DMS53 treated with DMSO at 0.1 percent for 48 hours (cell line): Measurements from ENCODE around the gene MED27.

Source experiments
- DNase-seq: peaks from one replicate; lab custom pipeline; 2025; ENCODE audit not compliant: unreplicated experiment; lab: John Stamatoyannopoulos, UW

The MED27 gene

GRCh38 chr9:132044176-132044875 is 35.3 kb downstream of the MED27 start:
- DNase-seq, result no peak

DNA sequence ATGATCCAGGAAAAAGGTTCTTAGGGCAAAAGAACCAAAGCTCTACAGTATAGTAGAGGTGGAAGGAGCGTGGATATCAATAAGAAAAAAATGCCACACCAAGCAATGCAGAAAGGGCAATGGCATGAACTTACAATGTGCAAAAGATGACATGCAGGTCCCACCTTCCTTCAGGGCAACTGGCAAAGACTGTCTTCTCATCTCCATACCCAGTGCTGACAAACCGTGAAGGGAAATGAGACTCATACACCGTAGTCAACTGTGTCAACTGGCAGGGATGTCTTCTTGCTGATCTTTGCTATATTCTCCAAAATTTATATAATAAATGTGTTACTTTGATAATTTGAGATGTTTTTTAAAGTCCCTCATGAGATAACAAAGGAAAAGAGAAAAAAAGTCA is 36.0 kb downstream of the MED27 start:
- no peak for DNase-seq

DNA sequence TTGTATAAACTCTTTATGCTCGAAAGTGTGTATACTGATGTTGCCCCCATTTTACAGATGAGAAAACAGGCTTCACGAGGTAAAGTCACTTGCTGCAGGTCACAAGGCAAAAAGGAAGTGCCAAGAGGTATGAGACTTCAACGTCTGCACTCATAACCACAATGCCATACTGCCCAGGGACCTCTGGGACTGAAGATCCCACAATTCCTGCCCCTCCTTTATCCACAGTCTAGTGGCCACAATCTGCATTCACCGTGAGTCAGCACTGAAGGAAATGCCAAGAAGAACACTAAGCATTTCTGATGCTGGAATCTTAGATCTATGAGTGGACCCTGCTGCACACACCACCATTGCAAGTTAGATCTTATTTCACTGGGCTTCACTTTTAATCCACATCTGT is 37.3 kb downstream of the MED27 start:
- DNase-seq, result no peak

- DNase-seq, result no peak
Measured at GRCh38 chr9:132041798-132042197, 37.9 kb downstream of the MED27 start.

DNA sequence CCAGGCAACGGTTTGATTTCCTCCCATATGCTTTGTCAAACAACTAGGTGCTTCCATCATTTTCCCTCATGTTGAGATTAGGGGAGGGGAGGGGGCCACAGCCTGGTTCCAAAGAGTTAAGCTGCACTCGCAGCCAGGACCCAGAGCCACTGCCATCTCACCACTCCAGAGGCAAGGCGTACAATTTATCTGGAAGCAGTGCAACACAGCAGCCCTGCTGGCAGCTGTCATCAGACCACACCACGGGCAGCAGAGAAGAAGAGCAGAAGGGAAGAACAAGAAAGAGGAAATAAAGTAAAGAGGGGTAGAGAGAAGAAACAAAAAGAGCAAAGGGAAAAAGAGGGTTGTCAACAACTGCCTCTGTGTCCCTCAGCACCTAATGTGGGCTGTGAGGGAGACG is 38.9 kb downstream of the MED27 start:
- no peak for DNase-seq

GRCh38 chr9:132040246-132040645 is 39.4 kb downstream of the MED27 start:
- DNase-seq, result no peak

DNA sequence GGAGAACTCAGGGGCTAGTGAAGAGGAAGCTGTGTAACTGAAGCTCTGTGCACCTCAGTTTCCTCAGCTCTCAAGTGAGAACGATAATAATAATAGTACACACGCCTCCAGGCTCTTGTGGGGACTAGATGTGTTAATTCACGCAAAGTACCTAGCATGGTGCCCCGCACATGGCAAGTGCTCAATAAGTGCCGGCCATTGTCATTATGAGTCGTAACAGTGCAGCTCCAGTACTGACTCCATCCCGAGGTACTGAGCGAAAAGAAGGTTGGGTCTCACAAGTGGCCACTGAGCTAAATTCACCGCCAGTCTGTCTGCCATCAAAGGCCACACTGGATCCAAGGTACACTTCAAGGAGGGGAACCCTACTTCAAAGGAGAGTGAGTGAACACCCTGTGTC is 40.4 kb downstream of the MED27 start:
- DNase-seq, result no peak

DNA sequence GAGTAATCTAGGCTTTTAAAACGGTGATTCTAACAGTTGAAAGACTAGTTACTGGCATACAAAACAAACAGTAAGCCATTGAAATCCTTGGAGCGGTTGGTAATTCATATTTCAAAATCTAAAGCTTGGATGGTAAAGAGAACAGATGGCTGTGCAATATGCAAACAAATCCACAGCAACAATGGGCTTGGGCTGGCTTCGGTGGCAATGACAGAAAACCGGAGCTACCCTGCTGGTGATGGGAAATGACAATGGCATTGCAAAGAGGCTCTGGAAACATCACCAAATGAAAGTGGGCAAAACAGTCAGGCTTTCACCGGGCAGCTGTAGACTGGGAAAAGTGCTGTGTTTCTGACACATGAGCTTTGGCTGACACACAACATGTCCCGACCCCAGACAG is 42.2 kb downstream of the MED27 start:
- DNase-seq, result peak; percentile 12

- no peak for DNase-seq
Measured at GRCh38 chr9:132036521-132036920, 43.1 kb downstream of the MED27 start.

- no peak for DNase-seq
Measured at GRCh38 chr9:132035679-132036078, 44.0 kb downstream of the MED27 start.

GRCh38 chr9:132032238-132032950 is 47.3 kb downstream of the MED27 start:
- DNase-seq, result no peak

- no peak for DNase-seq
Measured at GRCh38 chr9:132031467-132032237, 48.0 kb downstream of the MED27 start.

DNA sequence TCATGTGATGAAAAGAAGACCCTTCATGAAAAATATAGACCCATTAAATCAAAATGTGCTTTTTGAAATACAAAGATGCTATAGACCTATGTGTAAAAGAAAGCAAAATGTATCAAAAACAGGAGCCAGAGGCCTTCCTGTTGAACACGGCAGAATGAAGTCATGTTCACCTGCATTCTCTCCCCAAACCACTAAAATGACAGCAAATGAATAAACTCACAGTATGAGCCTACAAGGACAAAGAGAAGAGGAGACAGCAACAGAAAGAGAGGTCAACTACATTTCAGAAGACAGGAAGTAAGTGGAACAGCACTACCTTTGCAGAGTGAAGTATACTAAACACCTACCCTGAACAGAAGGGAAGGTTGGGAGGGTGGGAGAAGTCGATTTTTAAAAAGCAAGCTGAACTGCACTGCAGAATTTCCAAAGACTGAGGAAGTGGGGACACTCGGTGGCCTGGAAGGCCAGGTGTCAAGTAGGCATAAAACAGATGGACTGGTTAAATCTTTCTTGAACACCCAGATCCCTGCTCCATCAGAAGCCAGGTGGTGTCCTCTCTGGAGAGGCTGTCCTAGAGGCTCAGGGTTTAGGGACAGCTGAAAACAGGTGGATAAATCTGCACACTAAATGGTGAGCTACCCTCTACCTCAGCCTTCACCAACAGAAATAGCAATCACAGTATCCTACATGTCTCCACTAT is 48.9 kb downstream of the MED27 start:
- DNase-seq, result no peak

DNA sequence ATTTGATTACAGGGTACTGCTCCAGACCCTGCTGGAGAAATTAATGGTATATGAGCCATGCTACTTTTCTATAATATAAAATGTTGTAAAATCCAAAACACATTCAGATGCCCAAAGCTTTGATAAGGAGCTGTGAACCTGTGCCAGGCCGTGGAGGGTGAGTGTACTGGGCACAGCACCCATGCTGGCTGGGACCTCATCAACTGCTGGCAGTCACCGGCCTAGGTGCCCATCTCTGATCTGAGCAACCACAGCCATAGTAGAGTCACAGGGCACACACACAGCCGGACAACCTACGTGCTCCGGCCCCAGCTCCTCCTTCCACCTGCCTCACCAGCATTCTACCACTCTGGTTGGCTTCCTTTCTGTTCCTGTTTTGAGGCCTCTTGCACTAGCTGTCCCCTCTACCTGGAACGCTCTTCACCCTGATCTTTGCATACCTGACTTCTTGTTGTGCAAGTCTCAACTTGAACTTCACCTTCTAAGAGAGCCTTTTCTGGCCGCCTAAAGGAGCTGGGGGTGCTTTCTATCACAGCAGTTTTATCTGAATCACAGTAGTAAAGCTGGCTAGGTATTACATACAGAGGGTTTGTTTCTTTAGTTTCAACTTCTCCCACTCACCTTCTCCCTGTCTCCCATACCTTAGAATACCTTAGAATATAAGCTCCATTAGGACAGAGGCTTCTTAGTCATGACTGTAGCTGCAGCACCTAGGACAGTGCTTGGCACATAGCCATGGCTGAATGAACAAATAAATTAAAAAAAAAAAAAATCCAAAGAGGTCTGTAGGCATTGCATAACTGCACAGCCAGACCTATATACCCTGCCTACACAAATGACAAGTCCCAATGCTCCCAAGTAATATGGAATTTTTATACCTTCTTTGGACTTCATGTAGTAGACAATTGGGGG is 51.7 kb downstream of the MED27 start:
- no peak for DNase-seq

DNA sequence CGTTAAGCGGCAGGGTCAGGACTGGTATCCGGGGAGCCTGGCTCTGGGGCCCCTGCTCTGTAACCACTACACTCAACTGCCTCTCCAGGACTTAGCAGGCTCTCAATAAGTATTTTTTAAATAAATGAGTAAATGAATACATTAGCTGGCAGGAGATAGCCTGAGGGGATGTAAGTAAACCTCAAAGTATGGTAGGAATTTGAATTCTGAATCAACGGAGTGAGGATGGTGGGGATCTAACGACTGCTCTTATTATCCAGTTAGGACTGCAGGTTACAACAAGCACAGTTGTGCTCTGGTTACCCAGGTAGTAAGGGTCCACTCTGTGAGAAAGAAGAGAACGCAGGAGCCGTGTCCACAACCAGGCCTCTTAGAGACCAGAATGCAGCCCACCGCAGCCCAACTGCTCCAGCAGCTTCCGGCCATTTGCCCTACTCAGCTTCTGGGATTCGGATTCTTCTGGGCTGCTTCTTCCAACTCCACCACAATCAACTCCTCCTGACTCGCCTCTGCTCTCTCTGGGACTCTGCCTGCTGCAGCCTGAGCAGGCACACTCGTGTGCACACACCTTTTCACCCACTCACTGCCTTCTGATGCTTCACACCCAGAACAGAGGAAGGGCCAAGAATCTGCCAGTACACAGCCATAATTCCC is 52.6 kb downstream of the MED27 start:
- DNase-seq, result no peak

GRCh38 chr9:132025766-132026165 is 53.9 kb downstream of the MED27 start:
- no peak for DNase-seq

DNA sequence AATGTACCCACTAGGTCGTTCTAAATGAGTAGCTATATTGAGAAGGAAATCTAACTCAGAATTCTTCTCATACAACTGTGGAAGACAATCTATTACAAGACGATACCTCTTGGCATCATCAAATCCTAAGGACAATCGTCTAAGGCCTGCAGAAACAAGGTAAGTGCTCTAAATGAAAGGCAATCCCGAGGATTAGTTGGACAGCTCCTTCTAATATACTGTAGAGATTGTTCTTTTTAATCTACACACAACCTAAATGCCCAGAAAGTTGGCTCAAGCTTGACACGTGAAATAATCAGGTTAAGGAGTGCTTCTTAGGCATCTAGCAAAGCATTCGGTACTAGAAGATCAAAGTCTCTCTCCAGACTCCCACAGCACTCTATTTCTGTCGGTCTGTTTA is 55.1 kb downstream of the MED27 start:
- no peak for DNase-seq

GRCh38 chr9:132023419-132024180 is 56.1 kb downstream of the MED27 start:
- no peak for DNase-seq
